B cell (primary cell): Measurements from ENCODE around the gene COG3. TPM values are rescaled to one million over a fixed set of nuclear protein-coding genes. Genes with fewer than 3 reads are reported as not detected.

Source experiments
- ATAC-seq: fragments of 200-7000 bp; cut with Tn5 transposase; one replicate; pipeline ENCODE4 v1.10.0; 2021; ENCODE audit warnings: low read depth, mild to moderate bottlenecking, moderate number of reproducible peaks, moderate library complexity
- CTCF ChIA-PET: fragments of 350-600 bp; sonication (Branson Sonifier 250); formaldehyde crosslinking; loops from one replicate; lab custom pipeline; 2021; ENCODE audit warnings: antibody characterized with exemption, inconsistent platforms; lab: Charles Lee
- POLR2A ChIA-PET: fragments of 350-600 bp; sonication (Branson Sonifier 250); formaldehyde crosslinking; loops from one replicate; lab custom pipeline; 2021; ENCODE audit warnings: antibody characterized with exemption; lab: Charles Lee
- DNase-seq: peaks from one replicate; pipeline ENCODE4 v3.0.0; 2013
- H2AFZ ChIP-seq: 2 replicates; pipeline ENCODE4 v1.6.1; 2012; ENCODE audit warnings: mild to moderate bottlenecking, low read depth, low read length; ENCODE audit not compliant: insufficient read depth, poor library complexity, severe bottlenecking
- H3K27ac ChIP-seq, 2 donors: 1 replicate in 1 of 2; 2 replicates in 1 of 2; pipeline ENCODE4 v1.5.1; 2012 to 2013; ENCODE audit warnings: low read length in 2 of 2, mild to moderate bottlenecking in 2 of 2, moderate library complexity in 1 of 2
- H3K27me3 ChIP-seq, 4 experiments: fragments of 200-600 bp in 1 of 4; sonication (generic) in 1 of 4; replicated peaks in 1 of 4; 1 replicate in 2 of 4; 2 replicates in 2 of 4; pipeline versions ENCODE4 v1.6.1 to v1.7.0; 2013 to 2016; ENCODE audit warnings: low read length in 3 of 4, mild to moderate bottlenecking in 2 of 4, mixed read lengths in 1 of 4, moderate library complexity in 1 of 4; ENCODE audit not compliant: insufficient read depth in 4 of 4, control insufficient read depth in 3 of 4; ENCODE audit errors: control extremely low read depth in 1 of 4
- H3K36me3 ChIP-seq, 2 experiments: replicated peaks in 1 of 2; 1 replicate in 1 of 2; 2 replicates in 1 of 2; pipeline versions ENCODE4 v1.6.1 to v1.7.1; 2013; ENCODE audit warnings: low read length in 1 of 2; ENCODE audit not compliant: insufficient read depth in 2 of 2, control insufficient read depth in 1 of 2; ENCODE audit errors: control extremely low read depth in 1 of 2, extremely low read depth in 1 of 2
- H3K4me1 ChIP-seq, 2 donors: fragments of 200-600 bp in 1 of 2; sonication (generic) in 1 of 2; 1 replicate in 1 of 2; 2 replicates in 1 of 2; pipeline versions ENCODE4 v1.5.1 to v1.6.1; 2013 to 2017; ENCODE audit warnings: low read length in 2 of 2; ENCODE audit not compliant: control insufficient read depth in 2 of 2, insufficient read depth in 2 of 2
- H3K4me2 ChIP-seq: replicated peaks from 2 replicates; pipeline ENCODE3; 2012; ENCODE audit warnings: mild to moderate bottlenecking, low read depth, low read length; ENCODE audit not compliant: poor library complexity, severe bottlenecking
- H3K4me3 ChIP-seq, 5 experiments: fragments of 200-600 bp in 1 of 5; sonication (generic) in 1 of 5; 1 replicate in 3 of 5; 2 replicates in 2 of 5; pipeline versions ENCODE4 v1.5.1 to v1.7.0; 2011 to 2016; ENCODE audit warnings: low read length in 4 of 5, mild to moderate bottlenecking in 4 of 5, low read depth in 2 of 5, control low read depth in 1 of 5, moderate library complexity in 1 of 5; ENCODE audit not compliant: insufficient read depth in 1 of 5; ENCODE audit errors: control extremely low read depth in 1 of 5, extremely low read depth in 1 of 5
- H3K79me2 ChIP-seq: fragments of 200-600 bp; sonication (generic); one replicate; pipeline ENCODE4 v1.6.0; 2016; ENCODE audit warnings: low read length; ENCODE audit not compliant: control insufficient read depth, insufficient read depth
- H3K9ac ChIP-seq: fragments of 200-600 bp; sonication (generic); 2 replicates; pipeline ENCODE4 v1.6.1; 2017; ENCODE audit warnings: mild to moderate bottlenecking, low read length, moderate library complexity
- H3K9me3 ChIP-seq, 3 donors: one replicate each; pipeline versions ENCODE4 v1.6.1 to v1.7.1; 2013; ENCODE audit warnings: low read length in 2 of 3; ENCODE audit not compliant: control insufficient read depth in 2 of 3, insufficient read depth in 1 of 3; ENCODE audit errors: control extremely low read depth in 1 of 3
- H4K20me1 ChIP-seq: 2 replicates; pipeline ENCODE4 v1.6.0; 2012; ENCODE audit warnings: mild to moderate bottlenecking, low read length; ENCODE audit not compliant: insufficient read depth, control insufficient read depth, poor library complexity, severe bottlenecking
- H3K27ac Mint-ChIP-seq: one replicate; pipeline ENCODE4 v1.8.0; 2021; ENCODE audit warnings: mixed read lengths
- H3K27me3 Mint-ChIP-seq: one replicate; pipeline ENCODE4 v1.8.0; 2021; ENCODE audit warnings: mixed read lengths
- H3K4me1 Mint-ChIP-seq: one replicate; pipeline ENCODE4 v1.8.0; 2021; ENCODE audit warnings: mixed read lengths
- H3K4me3 Mint-ChIP-seq: one replicate; pipeline ENCODE4 v1.8.0; 2021; ENCODE audit warnings: mixed read lengths
- H3K9me3 Mint-ChIP-seq: one replicate; pipeline ENCODE4 v1.8.0; 2022; ENCODE audit warnings: mixed read lengths; ENCODE audit not compliant: insufficient read depth
- CTCF ChIP-seq: fragments of 200-600 bp; IDR thresholded peaks from one replicate; pipeline ENCODE4 v1.8.0; 2022; ENCODE audit warnings: antibody characterized with exemption, mild to moderate bottlenecking
- EZH2 ChIP-seq: IDR thresholded peaks from 2 replicates; pipeline ENCODE4 v1.6.1; 2012; ENCODE audit warnings: borderline replicate concordance, low read depth, mild to moderate bottlenecking, moderate library complexity, low read length; ENCODE audit not compliant: insufficient read depth, poor library complexity, severe bottlenecking
- WGBS: methylation state at CpG from one replicate; pipeline ENCODE4 v1.1.5; 2013; ENCODE audit warnings: missing lambda C conversion rate; ENCODE audit not compliant: insufficient coverage; 5-methylcytosine and 5-hydroxymethylcytosine counted together
- intact Hi-C: fragments of 100-400 bp; cut with micrococcal nuclease; formaldehyde crosslinking; loops from one replicate; pipeline ENCODE4 v1.10.0; 2022
- polyA plus RNA-seq: library from polyadenylated mRNA; depleted of rRNA; stranded (reverse); fragments of >200 nt; gene quantifications from 2 replicates; pipeline ENCODE4 v1.2.3, GENCODE V29; 2012
- total RNA-seq, 2 donors: library from RNA; stranded (reverse); fragments of 120-200 nt in 1 of 2; gene quantifications; 1 replicate in 1 of 2; 2 replicates in 1 of 2; pipeline versions ENCODE4 v1.2.3 to v1.2.4, GENCODE V29; 2013 to 2022

Gene COG3
- total and polyA plus RNA-seq, 2 donors (not counting 1 experiment from before 2014, with no cell fraction given): 29.5 to 37.3 TPM

GRCh38 chr13:45445053-45445452, 19.7 kb upstream of the COG3 start:
- 92% methylated on average over 6 of the region's 6 CpGs for WGBS
- ATAC-seq (no peak), DNase-seq (no peak)
- no peaks in the 10 kb centered on the region for H4K20me1 ChIP-seq
- H3K36me3 ChIP-seq: no peaks in the 10 kb centered on the region
- H3K4me2 ChIP-seq: no peak overlapping the region
- POLR2A ChIA-PET: interaction anchor here (0.6 to 0.7 kb wide), 2 partner anchors 16 to 29 kb away, joined by 5 to 9 read pairs; no protein-coding TSS in a partner anchor
- peaks cover 21% of the 10 kb centered on the region for H3K27me3 Mint-ChIP-seq
- peaks cover 0 to 2% (median 0%) of the 10 kb centered on the region in 3 donors for H3K9me3 ChIP-seq
- no peaks in the 10 kb centered on the region for H3K79me2 ChIP-seq
- no peak overlapping the region for H3K27ac ChIP-seq
- no peak overlapping the region for H3K4me3 ChIP-seq
- H3K4me1 ChIP-seq: peaks cover 4% of the 10 kb centered on the region in 2 donors
- CTCF ChIA-PET: no interaction called here
- intact Hi-C loops: no loop called here
- H3K9ac ChIP-seq: no peak overlapping the region
- H3K4me1 Mint-ChIP-seq: peaks cover 7% of the 10 kb centered on the region
- H3K9me3 Mint-ChIP-seq: no peaks in the 10 kb centered on the region
- TF ChIP-seq CTCF (no peak), EZH2 (no peak)
- H3K27ac Mint-ChIP-seq: no peak overlapping the region
- H3K27me3 ChIP-seq: peaks cover 0 to 6% (median 2%) of the 10 kb centered on the region in 4 experiments
- H2AFZ ChIP-seq: no peak overlapping the region
- no peak overlapping the region for H3K4me3 Mint-ChIP-seq

- Histone ChIP-seq H3K4me3 (no peak overlapping the region), H2AFZ (no peak overlapping the region), H3K36me3 (no peaks in the 10 kb centered on the region), H3K27me3 (peaks cover 0 to 6% (median 2%) of the 10 kb centered on the region in 4 experiments), H3K4me2 (no peak overlapping the region), H3K9ac (no peak overlapping the region), H4K20me1 (no peaks in the 10 kb centered on the region), H3K4me1 (peaks cover 4% of the 10 kb centered on the region in 2 donors), H3K79me2 (no peaks in the 10 kb centered on the region), H3K27ac (no peak overlapping the region), H3K9me3 (peaks cover 0 to 2% (median 0%) of the 10 kb centered on the region in 3 donors)
- POLR2A ChIA-PET: no interaction called here
- 79% methylated on average over 5 of the region's 7 CpGs for WGBS
- no peak overlapping the region for H3K27ac Mint-ChIP-seq
- intact Hi-C loops: no loop called here
- no peaks in the 10 kb centered on the region for H3K9me3 Mint-ChIP-seq
- H3K27me3 Mint-ChIP-seq: peaks cover 24% of the 10 kb centered on the region
- H3K4me3 Mint-ChIP-seq: no peak overlapping the region
- no peak for ATAC-seq
- no peak for TF ChIP-seq CTCF
- TF ChIP-seq EZH2: no peak
- CTCF ChIA-PET: no interaction called here
- no peak for DNase-seq
- H3K4me1 Mint-ChIP-seq: peaks cover 7% of the 10 kb centered on the region
Measured at GRCh38 chr13:45446181-45446580, 18.6 kb upstream of the COG3 start.
